RCC 7860 (cell line): ENCODE measurements around the gene KRT84.
A peak's percentile ranks its signal among the peaks of the same experiment; 100 is the strongest.

Source experiments
- DNase-seq: peaks from one replicate; pipeline ENCODE4 v3.0.0-alpha.2; 2015; ENCODE audit warnings: low spot score
- FAIRE-seq: peaks from 2 replicates; lab custom pipeline; 2012; peaks lifted over from hg19 to GRCh38; lab: Jason Lieb, UNC

The KRT84 gene

GRCh38 chr12:52385226-52385702 lies at the start of gene KRT84:
Gene KRT84, minus strand, starts transcription at chr12:52385652. Its CDS starts 67 bp downstream, at chr12:52385585.
- DNase-seq (no peak), FAIRE-seq (no peak)

- FAIRE-seq (no peak), DNase-seq (peak; percentile 10)
These were observed 49.5 kb upstream of the KRT84 start for GRCh38 chr12:52434760-52435530.

GRCh38 chr12:52434081-52434733 lies 48.8 kb upstream of the KRT84 start, which contains the start of gene KRT75:
Gene KRT75, minus strand, starts transcription at chr12:52434371. Its CDS starts 67 bp downstream, at chr12:52434304.
- no peak for DNase-seq
- FAIRE-seq: no peak

GRCh38 chr12:52433501-52434080 lies 48.1 kb upstream of the KRT84 start:
- no peak for DNase-seq
- FAIRE-seq: no peak

- FAIRE-seq (no peak), DNase-seq (no peak)
These were observed 47.2 kb upstream of the KRT84 start for GRCh38 chr12:52432559-52433207.

- DNase-seq (no peak), FAIRE-seq (no peak)
These were observed 42.7 kb upstream of the KRT84 start for GRCh38 chr12:52428121-52428520.

- FAIRE-seq (no peak), DNase-seq (no peak)
These were observed 41.6 kb upstream of the KRT84 start for GRCh38 chr12:52427083-52427482.

GRCh38 chr12:52426034-52426433 lies 40.6 kb upstream of the KRT84 start:
- FAIRE-seq (no peak), DNase-seq (no peak)

- FAIRE-seq: no peak
- DNase-seq: no peak
These were observed 40.0 kb upstream of the KRT84 start for GRCh38 chr12:52425466-52425865.

- FAIRE-seq: no peak
- no peak for DNase-seq
These were observed 38.4 kb upstream of the KRT84 start for GRCh38 chr12:52423661-52424500.

GRCh38 chr12:52423035-52423434 lies 37.6 kb upstream of the KRT84 start:
- DNase-seq (no peak), FAIRE-seq (no peak)

- FAIRE-seq (no peak), DNase-seq (peak; percentile 16)
These were observed 34.2 kb upstream of the KRT84 start for GRCh38 chr12:52419656-52420055.

- no peak for FAIRE-seq
These were observed 33.2 kb upstream of the KRT84 start for GRCh38 chr12:52418576-52419110.

GRCh38 chr12:52417740-52418139 lies 32.3 kb upstream of the KRT84 start:
- FAIRE-seq (no peak), DNase-seq (no peak)

More at GRCh38 chr12:52418576-52419110, 33.2 kb upstream of the KRT84 start:
- DNase-seq: no peak

GRCh38 chr12:52416795-52417194 lies 31.3 kb upstream of the KRT84 start:
- DNase-seq (no peak), FAIRE-seq (no peak)

- DNase-seq (peak; percentile 53), FAIRE-seq (no peak)
These were observed 30.7 kb upstream of the KRT84 start for GRCh38 chr12:52415870-52416750.

- FAIRE-seq (no peak), DNase-seq (no peak)
These were observed 29.5 kb upstream of the KRT84 start for GRCh38 chr12:52414936-52415335.

GRCh38 chr12:52413782-52414345 lies 28.4 kb upstream of the KRT84 start:
- no peak for DNase-seq

GRCh38 chr12:52413202-52413601 lies 27.8 kb upstream of the KRT84 start:
- FAIRE-seq: no peak
- peak; percentile 5 for DNase-seq

More at GRCh38 chr12:52413782-52414345, 28.4 kb upstream of the KRT84 start:
- no peak for FAIRE-seq
